Measurements from ENCODE around the gene TOM1L2. TPM values are rescaled to one million over a fixed set of nuclear protein-coding genes. Genes with fewer than 3 reads are reported as not detected.

The TOM1L2 gene
- total RNA-seq, 1 experiment from 2014 or later: 24.1 TPM

DNA sequence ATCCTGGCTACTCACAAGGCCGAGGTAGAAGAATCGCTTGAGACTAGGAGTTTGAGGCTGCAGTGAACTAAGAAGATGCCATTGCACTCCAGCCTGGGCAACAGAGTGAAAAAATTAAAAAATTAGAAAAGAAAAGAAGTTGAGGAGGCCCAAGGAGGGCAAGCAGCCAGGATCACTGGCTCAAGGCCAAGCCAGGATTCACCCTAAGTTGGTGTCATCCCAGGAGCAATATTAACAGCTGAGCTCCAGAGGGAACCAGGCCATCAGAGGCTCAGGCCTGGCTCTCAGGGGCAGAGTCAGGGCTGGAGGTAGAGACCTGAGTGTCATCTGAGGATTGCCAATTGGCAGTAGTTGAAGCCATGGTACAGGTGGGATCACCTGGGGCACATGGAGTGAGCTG is 21.2 kb upstream of the TOM1L2 start (continued):
- TF ChIP-seq, protein P1, sequence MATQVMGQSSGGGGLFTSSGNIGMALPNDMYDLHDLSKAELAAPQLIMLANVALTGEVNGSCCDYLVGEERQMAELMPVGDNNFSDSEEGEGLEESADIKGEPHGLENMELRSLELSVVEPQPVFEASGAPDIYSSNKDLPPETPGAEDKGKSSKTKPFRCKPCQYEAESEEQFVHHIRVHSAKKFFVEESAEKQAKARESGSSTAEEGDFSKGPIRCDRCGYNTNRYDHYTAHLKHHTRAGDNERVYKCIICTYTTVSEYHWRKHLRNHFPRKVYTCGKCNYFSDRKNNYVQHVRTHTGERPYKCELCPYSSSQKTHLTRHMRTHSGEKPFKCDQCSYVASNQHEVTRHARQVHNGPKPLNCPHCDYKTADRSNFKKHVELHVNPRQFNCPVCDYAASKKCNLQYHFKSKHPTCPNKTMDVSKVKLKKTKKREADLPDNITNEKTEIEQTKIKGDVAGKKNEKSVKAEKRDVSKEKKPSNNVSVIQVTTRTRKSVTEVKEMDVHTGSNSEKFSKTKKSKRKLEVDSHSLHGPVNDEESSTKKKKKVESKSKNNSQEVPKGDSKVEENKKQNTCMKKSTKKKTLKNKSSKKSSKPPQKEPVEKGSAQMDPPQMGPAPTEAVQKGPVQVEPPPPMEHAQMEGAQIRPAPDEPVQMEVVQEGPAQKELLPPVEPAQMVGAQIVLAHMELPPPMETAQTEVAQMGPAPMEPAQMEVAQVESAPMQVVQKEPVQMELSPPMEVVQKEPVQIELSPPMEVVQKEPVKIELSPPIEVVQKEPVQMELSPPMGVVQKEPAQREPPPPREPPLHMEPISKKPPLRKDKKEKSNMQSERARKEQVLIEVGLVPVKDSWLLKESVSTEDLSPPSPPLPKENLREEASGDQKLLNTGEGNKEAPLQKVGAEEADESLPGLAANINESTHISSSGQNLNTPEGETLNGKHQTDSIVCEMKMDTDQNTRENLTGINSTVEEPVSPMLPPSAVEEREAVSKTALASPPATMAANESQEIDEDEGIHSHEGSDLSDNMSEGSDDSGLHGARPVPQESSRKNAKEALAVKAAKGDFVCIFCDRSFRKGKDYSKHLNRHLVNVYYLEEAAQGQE (IDR thresholded peaks at IDR 0.05; ENCODE audit: low read depth): no peak
- TF ChIP-seq ELF1 (IDR thresholded peaks at IDR 0.05; ENCODE audit: borderline replicate concordance, low read depth) (no peak), FOSL1 (IDR thresholded peaks at IDR 0.05; ENCODE audit: low read depth) (no peak)

DNA sequence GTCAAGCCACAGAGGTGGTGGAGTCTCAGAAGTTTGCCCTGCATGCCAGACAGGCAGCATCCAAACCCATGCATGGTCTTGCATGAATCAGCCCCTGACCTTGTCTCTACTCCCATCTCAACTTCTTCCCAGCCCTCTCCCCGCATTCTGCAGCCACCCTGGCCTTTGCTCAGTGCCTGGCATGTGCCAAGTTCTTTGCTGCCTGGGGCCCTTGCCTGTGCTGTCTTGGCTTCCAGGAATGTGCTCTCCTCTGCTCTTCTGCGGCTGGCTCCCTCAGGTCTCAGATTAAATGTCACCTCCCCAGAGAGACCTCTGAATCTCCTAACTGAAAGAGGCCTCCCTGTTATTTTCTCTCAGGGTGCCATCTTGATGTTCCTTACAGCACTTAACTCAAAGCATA is 18.1 kb upstream of the TOM1L2 start:
- POLR2A ChIA-PET: interaction anchor here (1.7 kb wide), 1 partner anchor 18 kb away, joined by 6 read pairs; the partner anchor contains the start of genes DRC3 and TOM1L2
- H3K9ac ChIP-seq (ENCODE audit: low read length): peak overlapping the region; percentile 50
- H3K27ac ChIP-seq (ENCODE audit: low read depth, low read length): peak overlapping the region; percentile 64; the same call in 1 of the 2 replicates
- H3K9me3 ChIP-seq (ENCODE audit: control insufficient read depth in 1 of 2, insufficient read depth in 1 of 2, low read depth in 1 of 2, low read length in 2 of 2): no peaks in the 10 kb centered on the region
- H2AFZ ChIP-seq (ENCODE audit: low read depth, low read length, poor library complexity, severe bottlenecking): peak overlapping the region; percentile 73
- no peaks in the 10 kb centered on the region for H3K27me3 ChIP-seq (ENCODE audit: insufficient read depth, low read length)
- 0 out of 4 replicates have a peak overlapping the region, but pooled peaks of 1 of the 2 experiments have one; percentile 11 for H3K4me3 ChIP-seq (replicated peaks in 1 of 2; ENCODE audit: low read depth in 1 of 2, low read length in 2 of 2)
- CTCF ChIA-PET: interaction anchor here (1.4 kb wide), 1 partner anchor 14 kb away, joined by 4 read pairs; no protein-coding TSS in a partner anchor
- intact Hi-C loops (cut with micrococcal nuclease): loop anchor here (2.0 to 5.0 kb wide), 2 partner anchors 47 to 67 kb away; partner anchors contain the start of genes ATPAF2 and GID4
- DNase-seq (ENCODE audit: low read depth, low spot score) (no peak), ATAC-seq (peak; percentile 37)
- H4K20me1 ChIP-seq (ENCODE audit: insufficient read depth): no peaks in the 10 kb centered on the region
- no peaks in the 10 kb centered on the region for H3K9me2 ChIP-seq (ENCODE audit: insufficient read depth)
- H3K79me2 ChIP-seq (ENCODE audit: insufficient read depth, low read length): no peaks in the 10 kb centered on the region
- BruUV-seq (replicated peaks): no TSS peak
- TF ChIP-seq RAD21 (IDR thresholded peaks at IDR 0.05; ENCODE audit: low read depth) (no peak), SRF (IDR thresholded peaks at IDR 0.05; ENCODE audit: low read depth) (no peak), ELF1 (IDR thresholded peaks at IDR 0.05; ENCODE audit: borderline replicate concordance, low read depth) (no peak), SP1 (IDR thresholded peaks at IDR 0.05; ENCODE audit: low read depth) (no peak), CEBPB (IDR thresholded peaks at IDR 0.05; ENCODE audit: low read depth) (no peak), POLR2A (IDR thresholded peaks at IDR 0.05; ENCODE audit: borderline replicate concordance, extremely low read depth, insufficient read depth, insufficient read length) (no peak), FOSL1 (IDR thresholded peaks at IDR 0.05; ENCODE audit: low read depth) (no peak), TCF7L2 (IDR thresholded peaks at IDR 0.05; ENCODE audit: borderline replicate concordance, extremely low read depth, insufficient read depth, insufficient read length) (no peak), ZFX (IDR thresholded peaks at IDR 0.05) (no peak), POLR2AphosphoS5 (IDR thresholded peaks at IDR 0.05; ENCODE audit: low read depth, low read length) (no peak)
- TF ChIP-seq, protein P2, sequence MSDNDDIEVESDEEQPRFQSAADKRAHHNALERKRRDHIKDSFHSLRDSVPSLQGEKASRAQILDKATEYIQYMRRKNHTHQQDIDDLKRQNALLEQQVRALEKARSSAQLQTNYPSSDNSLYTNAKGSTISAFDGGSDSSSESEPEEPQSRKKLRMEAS (IDR thresholded peaks at IDR 0.05): no peak
- H3K36me3 ChIP-seq (ENCODE audit: control insufficient read depth in 1 of 2, insufficient read depth in 2 of 2, low read length in 2 of 2): no peaks in the 10 kb centered on the region
- peaks cover 18 to 34% of the 10 kb centered on the region in 2 experiments for H3K4me1 ChIP-seq (ENCODE audit: control insufficient read depth in 1 of 2, insufficient read depth in 2 of 2, low read length in 2 of 2)
- RAD21 ChIA-PET (ENCODE audit: low non-redundant PET in 1 of 2, low total read pairs in 2 of 2, uncharacterized antibody in 2 of 2, unreplicated experiment in 2 of 2): no interaction called here
- peak overlapping the region; percentile 63 for H3K4me2 ChIP-seq (ENCODE audit: low read length)
